H1 (cell line): ENCODE data around the gene NLRP8. TPM values are rescaled to one million over a fixed set of nuclear protein-coding genes. Genes with fewer than 3 reads are reported as not detected.

Experiments
- CHD2 ChIP-seq: IDR thresholded peaks from 2 replicates; pipeline ENCODE4 v1.6.1; 2012; ENCODE audit warnings: low read length, improper control_type of control experiment
- NANOG ChIP-seq: IDR thresholded peaks from 2 replicates; pipeline ENCODE4 v1.6.1; 2011; ENCODE audit warnings: low read length, low read depth, mild to moderate bottlenecking, inconsistent platforms; ENCODE audit not compliant: insufficient read depth, poor library complexity, severe bottlenecking
- polyA plus RNA-seq, 7 experiments: library from polyadenylated mRNA; depleted of rRNA in 3 of 7; stranded (reverse) in 5 of 7; unstranded in 2 of 7; fragments of >200 nt in 5 of 7; fragments of 200-250 nt in 2 of 7; gene quantifications; 1 replicate in 5 of 7; 2 replicates in 1 of 7; 4 replicates in 1 of 7; pipeline versions ENCODE4 v1.2.1 to v1.2.3, GENCODE V29; 2011 to 2013; ENCODE audit warnings: missing spikeins in 2 of 7, mixed read lengths in 2 of 7
- total RNA-seq: library from RNA; stranded (reverse); fragmentation: NEBNext Ultra II Directional; extraction: Animal tissue kit (Norgen Biotek cat#: 25700); gene quantifications from 2 replicates; pipeline ENCODE4 v1.2.1, GENCODE V29; 2021

Gene NLRP8
- total and polyA plus RNA-seq, 2 of the 8 experiments (the other 6 are each of a cell fraction or from before 2014, with no cell fraction given), result not detected

DNA sequence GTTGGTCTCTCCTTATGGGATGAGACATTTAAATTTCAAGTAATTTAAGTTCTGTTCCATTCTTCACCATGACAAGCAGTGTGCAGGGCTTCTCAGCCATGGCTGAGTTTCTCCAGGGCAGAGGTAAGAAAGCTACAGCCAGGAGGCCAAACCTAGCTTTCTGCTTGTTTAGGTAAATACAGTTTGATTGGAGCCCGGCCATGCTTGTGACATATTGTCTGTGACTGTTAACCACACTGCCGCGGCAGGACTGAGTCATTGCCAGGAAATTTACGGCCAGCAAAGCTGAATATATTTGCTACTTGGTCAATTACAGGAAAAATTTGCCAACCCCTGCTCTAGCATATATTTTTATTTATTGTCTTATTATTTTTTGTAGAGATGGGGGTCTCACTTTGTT is 10.7 kb downstream of the NLRP8 start (continued):
- TF ChIP-seq CHD2 (no peak), NANOG (no peak)
